ENCODE measurements around the gene C9orf152.
"Not testable (repeated sequence)": the region's sequence is repeated elsewhere in the genome, so short reads cannot be mapped to it uniquely, and the experiment has no call there.

C9orf152 gene

DNA sequence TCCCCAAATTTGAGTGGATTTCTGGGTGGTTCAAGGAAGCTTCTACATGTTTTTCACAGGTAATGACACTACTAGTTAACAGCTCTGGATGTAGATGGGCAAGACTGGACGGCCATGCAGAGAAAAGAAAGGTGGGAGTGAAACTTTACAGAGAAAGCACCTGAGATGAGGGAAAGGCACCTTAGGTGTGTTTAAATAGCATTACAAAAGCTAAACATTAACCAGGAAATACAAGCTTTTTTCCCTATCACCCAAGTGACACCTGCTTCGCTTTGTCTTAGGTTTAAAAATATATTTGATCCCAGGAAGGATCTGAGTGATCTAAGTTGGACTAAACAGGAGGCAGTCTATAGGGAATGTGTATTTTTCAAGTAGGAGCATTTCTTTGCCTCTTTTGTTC is 8.3 kb downstream of the C9orf152 start:
- TF ChIP-seq, protein P1, sequence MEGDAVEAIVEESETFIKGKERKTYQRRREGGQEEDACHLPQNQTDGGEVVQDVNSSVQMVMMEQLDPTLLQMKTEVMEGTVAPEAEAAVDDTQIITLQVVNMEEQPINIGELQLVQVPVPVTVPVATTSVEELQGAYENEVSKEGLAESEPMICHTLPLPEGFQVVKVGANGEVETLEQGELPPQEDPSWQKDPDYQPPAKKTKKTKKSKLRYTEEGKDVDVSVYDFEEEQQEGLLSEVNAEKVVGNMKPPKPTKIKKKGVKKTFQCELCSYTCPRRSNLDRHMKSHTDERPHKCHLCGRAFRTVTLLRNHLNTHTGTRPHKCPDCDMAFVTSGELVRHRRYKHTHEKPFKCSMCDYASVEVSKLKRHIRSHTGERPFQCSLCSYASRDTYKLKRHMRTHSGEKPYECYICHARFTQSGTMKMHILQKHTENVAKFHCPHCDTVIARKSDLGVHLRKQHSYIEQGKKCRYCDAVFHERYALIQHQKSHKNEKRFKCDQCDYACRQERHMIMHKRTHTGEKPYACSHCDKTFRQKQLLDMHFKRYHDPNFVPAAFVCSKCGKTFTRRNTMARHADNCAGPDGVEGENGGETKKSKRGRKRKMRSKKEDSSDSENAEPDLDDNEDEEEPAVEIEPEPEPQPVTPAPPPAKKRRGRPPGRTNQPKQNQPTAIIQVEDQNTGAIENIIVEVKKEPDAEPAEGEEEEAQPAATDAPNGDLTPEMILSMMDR (IDR thresholded peaks at IDR 0.05; ENCODE audit: low read length, missing control alignments): no peak
- no peak for DNase-seq (ENCODE audit: low read depth)

DNA sequence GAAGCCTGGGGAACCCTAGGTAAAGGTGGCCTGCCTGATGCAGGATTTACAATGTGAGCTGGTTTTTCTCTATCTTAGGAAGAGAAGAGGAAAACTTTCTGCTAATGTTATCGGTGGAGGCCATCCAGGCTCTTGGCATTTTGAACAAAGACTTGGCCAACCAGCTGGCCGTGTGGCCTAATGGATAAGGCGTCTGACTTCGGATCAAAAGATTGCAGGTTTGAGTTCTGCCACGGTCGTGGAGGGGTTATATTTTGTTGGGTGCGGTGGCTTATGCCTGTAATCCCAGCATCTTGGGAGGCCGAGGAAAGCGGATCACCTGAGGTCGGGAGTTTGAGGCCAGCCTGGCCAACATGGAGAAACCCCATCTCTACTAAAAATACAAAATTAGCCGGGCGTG is 9.6 kb downstream of the C9orf152 start:
- H3K4me3 ChIP-seq (replicated peaks; ENCODE audit: low read depth, low read length): no peak overlapping the region
- no peak for DNase-seq (ENCODE audit: low read depth)
- TF ChIP-seq, protein P1 (IDR thresholded peaks at IDR 0.05; ENCODE audit: low read length, missing control alignments): no peak

More for the DNA sequence above, 8.3 kb downstream of the C9orf152 start:
- no peak overlapping the region for H3K4me3 ChIP-seq (replicated peaks; ENCODE audit: low read depth, low read length)

DNA sequence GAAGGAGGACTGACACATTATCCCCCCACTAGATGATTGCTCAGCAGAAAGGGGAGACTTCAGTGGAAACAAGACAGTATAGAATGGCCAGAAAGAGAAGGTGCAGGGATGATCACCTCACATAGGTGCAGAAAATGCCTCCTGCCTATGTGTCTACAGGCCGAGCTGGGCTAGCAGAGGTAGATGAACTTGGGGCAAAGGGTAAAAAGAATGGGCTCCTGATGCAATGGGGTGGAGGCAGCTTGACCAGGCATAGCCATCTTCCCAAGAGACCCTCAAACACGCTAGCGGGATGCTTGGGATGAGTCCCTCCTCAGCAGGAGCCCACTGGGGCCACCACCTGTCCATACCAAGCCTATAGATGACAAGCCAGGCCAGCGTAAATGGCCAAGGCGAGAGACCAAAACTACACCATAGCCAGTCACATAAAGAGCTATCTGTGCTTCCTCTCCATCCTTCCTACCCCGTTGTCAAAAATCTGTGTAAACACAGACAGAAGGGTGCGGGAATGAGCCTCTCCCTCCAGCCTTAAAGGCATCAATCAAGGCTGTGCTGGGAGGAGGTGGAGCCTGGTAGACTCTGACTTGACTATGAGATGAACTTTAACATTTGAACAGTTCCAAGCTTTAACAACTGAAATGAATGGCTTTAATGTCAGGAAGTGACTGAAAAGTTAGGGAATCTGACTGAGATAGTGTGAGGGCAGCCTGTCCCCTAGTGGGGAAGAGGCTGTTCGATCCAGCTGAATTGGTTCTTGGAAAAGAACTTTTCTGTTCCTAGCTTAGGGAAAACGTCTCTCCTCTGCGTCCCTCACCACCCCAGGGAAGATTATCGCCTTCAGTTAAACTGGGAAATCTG is 10.4 kb downstream of the C9orf152 start:
- DNase-seq (ENCODE audit: low read depth): no peak
- TF ChIP-seq, protein P1 (IDR thresholded peaks at IDR 0.05; ENCODE audit: low read length, missing control alignments): peak; percentile 47
- no peak overlapping the region for H3K4me3 ChIP-seq (replicated peaks; ENCODE audit: low read depth, low read length)

DNA sequence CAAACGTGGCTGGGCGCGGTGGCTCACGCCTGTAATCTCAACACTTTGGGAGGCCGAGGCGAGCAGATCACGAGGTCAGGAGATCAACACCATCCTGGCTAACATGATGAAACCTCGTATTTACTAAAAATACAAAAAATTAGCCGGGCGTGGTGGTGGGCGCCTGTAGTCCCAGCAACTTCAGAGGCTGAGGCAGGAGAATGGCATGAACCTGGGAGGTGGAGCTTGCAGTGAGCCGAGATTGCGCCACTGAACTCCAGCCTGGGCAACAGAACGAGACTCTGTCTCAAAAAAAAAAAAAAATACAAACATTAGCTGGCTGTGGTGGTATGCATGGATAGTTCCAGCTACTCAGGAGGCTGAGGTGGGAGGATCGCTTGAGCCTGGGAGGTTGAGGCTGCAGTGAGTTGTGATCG is 11.9 kb downstream of the C9orf152 start:
- DNase-seq (ENCODE audit: low read depth); H3K4me3 ChIP-seq (replicated peaks; ENCODE audit: low read depth, low read length): not testable (repeated sequence)

DNA sequence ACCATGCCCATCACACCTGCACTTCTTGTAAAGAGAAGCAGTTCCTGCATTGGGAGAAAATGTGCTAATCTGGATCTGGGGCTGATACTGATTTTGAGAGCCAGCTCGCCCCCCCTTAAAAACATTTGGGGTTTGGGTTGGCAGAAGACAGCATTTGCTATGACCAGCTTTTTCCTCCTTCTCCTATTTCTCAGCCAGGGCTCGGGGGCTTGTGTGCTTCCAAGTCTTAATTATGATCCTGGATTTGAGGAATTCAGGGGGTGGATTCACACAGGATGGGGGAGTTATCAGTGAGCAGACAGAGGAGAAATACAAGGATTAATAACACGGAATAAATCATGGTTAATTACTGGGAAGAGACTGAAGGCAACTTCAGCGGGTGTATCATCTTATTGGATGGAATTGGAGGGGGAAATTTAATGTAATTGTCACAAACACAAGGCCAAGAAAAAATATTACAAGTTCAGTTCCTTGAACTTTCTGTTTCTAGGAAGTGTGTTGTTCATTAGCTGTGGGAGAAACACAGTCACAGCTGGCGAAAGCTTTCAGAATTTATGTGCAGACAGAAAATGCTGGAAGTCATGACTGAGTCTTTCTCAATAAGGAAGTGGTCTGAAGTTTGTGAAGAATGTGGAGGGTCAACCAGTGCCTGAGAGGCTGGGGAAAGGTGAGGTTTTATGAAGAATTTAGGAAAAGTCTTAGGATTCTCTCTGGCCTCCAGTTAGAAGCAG is 15.3 kb downstream of the C9orf152 start:
- TF ChIP-seq, protein P1 (IDR thresholded peaks at IDR 0.05; ENCODE audit: low read length, missing control alignments): no peak
- peak; percentile 83 for DNase-seq (ENCODE audit: low read depth)
- H3K4me3 ChIP-seq (replicated peaks; ENCODE audit: low read depth, low read length): no peak overlapping the region

DNA sequence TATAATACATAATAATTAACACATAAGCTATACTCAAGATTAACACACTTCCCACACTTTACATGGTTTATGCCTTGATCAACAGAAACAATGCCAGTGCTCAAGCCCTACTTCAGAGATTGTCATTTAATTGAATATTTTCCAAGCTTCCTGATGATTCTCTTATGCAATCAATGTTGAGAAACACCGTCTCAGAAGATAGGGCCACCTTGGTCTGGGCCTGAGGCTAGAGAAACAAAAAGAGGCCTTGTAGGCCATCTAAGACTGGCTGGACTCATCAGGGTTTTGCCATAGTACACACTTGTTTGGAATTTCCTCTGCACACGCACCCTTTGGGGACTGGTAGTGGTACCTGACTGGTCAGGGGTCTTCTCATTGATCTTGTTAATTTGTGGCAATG is 16.3 kb downstream of the C9orf152 start:
- peak; percentile 59 for DNase-seq (ENCODE audit: low read depth)
- no peak overlapping the region for H3K4me3 ChIP-seq (replicated peaks; ENCODE audit: low read depth, low read length)
- TF ChIP-seq, protein P1 (IDR thresholded peaks at IDR 0.05; ENCODE audit: low read length, missing control alignments): no peak

DNA sequence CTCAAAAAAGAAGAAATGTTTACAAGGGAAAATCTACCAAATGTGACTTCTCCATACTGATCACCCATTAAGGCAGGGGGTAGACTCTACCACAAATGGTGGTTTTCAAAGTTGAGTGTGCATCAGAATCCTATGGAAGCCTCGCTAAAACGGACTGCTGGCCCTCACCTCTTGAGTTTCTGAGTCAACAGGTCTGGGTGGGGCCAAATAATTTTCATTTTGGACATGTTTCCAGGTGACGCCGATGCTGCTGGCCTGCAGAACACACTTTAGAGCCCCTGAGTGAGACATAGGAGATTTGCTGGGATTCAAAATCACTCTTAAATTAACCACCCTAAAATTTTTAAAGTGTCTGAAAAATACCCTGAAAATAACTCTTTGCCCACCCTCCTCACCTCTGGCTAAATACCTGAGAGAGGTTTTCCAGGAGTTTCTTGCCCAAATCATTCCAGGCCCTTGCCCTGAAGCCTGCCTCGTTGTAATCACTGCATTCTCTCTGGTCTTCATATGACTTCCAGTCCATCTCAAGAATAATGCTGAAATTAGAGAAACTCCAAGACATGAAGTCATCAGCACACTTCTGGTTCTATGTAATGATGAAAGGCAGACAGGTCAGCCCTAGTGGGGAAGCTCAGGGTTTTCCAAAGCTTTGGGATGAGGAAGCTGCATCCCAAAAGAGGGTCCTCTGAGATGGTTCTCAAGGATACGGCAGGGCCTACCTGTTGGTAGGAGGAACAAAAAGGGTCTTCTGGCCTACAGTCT is 18.2 kb downstream of the C9orf152 start:
- TF ChIP-seq, protein P1 (IDR thresholded peaks at IDR 0.05; ENCODE audit: low read length, missing control alignments): no peak
- DNase-seq (ENCODE audit: low read depth): no peak
- no peak overlapping the region for H3K4me3 ChIP-seq (replicated peaks; ENCODE audit: low read depth, low read length)
